ENCODE results near the gene F13A1.

Gene F13A1

DNA sequence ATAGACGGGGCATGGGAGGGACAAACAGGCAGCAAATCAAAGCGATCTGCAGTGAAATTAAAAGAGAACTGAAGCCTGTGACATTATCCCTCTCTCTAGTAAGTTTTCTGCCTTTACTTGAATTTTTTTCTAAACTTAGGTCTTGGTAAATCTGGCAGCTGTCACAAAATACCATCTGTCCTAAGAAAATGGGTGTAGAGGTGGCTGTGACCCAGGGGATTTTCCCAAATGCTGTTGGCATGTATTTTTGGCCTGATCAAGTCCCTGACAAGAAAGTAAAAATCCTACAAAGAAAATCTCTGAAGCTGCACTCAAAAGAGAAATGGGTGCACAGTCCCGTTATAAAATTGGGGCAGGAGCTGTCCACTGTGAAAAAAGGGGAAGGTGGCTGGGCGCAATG, 30.2 kb upstream of the F13A1 start (continued):
- TF ChIP-seq, protein P1, sequence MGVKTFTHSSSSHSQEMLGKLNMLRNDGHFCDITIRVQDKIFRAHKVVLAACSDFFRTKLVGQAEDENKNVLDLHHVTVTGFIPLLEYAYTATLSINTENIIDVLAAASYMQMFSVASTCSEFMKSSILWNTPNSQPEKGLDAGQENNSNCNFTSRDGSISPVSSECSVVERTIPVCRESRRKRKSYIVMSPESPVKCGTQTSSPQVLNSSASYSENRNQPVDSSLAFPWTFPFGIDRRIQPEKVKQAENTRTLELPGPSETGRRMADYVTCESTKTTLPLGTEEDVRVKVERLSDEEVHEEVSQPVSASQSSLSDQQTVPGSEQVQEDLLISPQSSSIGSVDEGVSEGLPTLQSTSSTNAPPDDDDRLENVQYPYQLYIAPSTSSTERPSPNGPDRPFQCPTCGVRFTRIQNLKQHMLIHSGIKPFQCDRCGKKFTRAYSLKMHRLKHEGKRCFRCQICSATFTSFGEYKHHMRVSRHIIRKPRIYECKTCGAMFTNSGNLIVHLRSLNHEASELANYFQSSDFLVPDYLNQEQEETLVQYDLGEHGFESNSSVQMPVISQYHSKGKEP (tag by site-specific recombination; IDR thresholded peaks at IDR 0.05), result no peak
- TF ChIP-seq ZNF610 (tag by site-specific recombination; IDR thresholded peaks at IDR 0.05; ENCODE audit: borderline replicate concordance) (no peak), HOXD13 (CRISPR knock-in tag; IDR thresholded peaks at IDR 0.05; ENCODE audit: borderline replicate concordance) (no peak)

DNA sequence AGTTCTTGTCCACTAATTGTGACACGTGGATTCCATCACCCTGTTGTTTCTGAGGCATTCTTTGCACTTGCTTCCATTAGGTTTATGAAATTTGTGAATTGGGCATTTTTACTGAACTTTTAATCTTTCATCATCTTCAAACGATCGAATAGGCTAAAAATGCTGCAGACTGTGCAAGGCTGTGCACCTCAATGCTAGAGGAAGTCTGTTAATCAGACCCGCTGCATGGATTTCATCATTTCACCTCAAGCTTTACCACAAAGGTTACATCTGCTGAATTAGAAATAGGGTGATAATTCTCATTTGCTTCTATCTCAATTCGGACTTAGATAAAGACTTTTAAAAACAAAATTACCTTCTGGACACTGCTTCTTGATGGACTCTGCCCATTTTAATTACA, 27.8 kb upstream of the F13A1 start:
- no peaks in the 10 kb centered on the region for H3K9me3 ChIP-seq (ENCODE audit: control insufficient read depth, insufficient read depth, low read depth, low read length)
- H3K4me1 ChIP-seq (ENCODE audit: control insufficient read depth, insufficient read depth, low read length), result no peaks in the 10 kb centered on the region
- no peak overlapping the region for H3K27ac ChIP-seq (ENCODE audit: extremely low read depth, low read depth, low read length)
- no peaks in the 10 kb centered on the region for H3K36me3 ChIP-seq (ENCODE audit: control insufficient read depth in 2 of 2, insufficient read depth in 1 of 2, low read length in 2 of 2)
- ChIA-PET CTCF (no interaction called here), POLR2A (no interaction called here)
- TF ChIP-seq, protein P2, sequence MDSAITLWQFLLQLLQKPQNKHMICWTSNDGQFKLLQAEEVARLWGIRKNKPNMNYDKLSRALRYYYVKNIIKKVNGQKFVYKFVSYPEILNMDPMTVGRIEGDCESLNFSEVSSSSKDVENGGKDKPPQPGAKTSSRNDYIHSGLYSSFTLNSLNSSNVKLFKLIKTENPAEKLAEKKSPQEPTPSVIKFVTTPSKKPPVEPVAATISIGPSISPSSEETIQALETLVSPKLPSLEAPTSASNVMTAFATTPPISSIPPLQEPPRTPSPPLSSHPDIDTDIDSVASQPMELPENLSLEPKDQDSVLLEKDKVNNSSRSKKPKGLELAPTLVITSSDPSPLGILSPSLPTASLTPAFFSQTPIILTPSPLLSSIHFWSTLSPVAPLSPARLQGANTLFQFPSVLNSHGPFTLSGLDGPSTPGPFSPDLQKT (IDR thresholded peaks at IDR 0.05; ENCODE audit: borderline replicate concordance, low read depth, low read length), result no peak
- no peak for TF ChIP-seq ZNF16 (tag by site-specific recombination; IDR thresholded peaks at IDR 0.05; ENCODE audit: low read depth)
- no peak for TF ChIP-seq ZNF184 (tag by site-specific recombination; IDR thresholded peaks at IDR 0.05)
- TF ChIP-seq, protein P3, sequence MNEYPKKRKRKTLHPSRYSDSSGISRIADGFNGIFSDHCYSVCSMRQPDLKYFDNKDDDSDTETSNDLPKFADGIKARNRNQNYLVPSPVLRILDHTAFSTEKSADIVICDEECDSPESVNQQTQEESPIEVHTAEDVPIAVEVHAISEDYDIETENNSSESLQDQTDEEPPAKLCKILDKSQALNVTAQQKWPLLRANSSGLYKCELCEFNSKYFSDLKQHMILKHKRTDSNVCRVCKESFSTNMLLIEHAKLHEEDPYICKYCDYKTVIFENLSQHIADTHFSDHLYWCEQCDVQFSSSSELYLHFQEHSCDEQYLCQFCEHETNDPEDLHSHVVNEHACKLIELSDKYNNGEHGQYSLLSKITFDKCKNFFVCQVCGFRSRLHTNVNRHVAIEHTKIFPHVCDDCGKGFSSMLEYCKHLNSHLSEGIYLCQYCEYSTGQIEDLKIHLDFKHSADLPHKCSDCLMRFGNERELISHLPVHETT (tag by site-specific recombination; IDR thresholded peaks at IDR 0.05), result no peak
- TF ChIP-seq KLF1 (tag by site-specific recombination; IDR thresholded peaks at IDR 0.05), result no peak
- TF ChIP-seq ZNF747 (tag by site-specific recombination; IDR thresholded peaks at IDR 0.05), result no peak
- no peak for TF ChIP-seq ZNF664 (tag by site-specific recombination; IDR thresholded peaks at IDR 0.05)
- no peak for TF ChIP-seq IKZF3 (tag by site-specific recombination; IDR thresholded peaks at IDR 0.05)
- no peak for TF ChIP-seq SP7 (tag by site-specific recombination; IDR thresholded peaks at IDR 0.05)
- TF ChIP-seq ZNF423 (tag by site-specific recombination; IDR thresholded peaks at IDR 0.05), result no peak
- TF ChIP-seq SP3 (tag by site-specific recombination; IDR thresholded peaks at IDR 0.05), result no peak
- TF ChIP-seq ZNF416 (tag by site-specific recombination; IDR thresholded peaks at IDR 0.05), result no peak
- TF ChIP-seq, protein P4, sequence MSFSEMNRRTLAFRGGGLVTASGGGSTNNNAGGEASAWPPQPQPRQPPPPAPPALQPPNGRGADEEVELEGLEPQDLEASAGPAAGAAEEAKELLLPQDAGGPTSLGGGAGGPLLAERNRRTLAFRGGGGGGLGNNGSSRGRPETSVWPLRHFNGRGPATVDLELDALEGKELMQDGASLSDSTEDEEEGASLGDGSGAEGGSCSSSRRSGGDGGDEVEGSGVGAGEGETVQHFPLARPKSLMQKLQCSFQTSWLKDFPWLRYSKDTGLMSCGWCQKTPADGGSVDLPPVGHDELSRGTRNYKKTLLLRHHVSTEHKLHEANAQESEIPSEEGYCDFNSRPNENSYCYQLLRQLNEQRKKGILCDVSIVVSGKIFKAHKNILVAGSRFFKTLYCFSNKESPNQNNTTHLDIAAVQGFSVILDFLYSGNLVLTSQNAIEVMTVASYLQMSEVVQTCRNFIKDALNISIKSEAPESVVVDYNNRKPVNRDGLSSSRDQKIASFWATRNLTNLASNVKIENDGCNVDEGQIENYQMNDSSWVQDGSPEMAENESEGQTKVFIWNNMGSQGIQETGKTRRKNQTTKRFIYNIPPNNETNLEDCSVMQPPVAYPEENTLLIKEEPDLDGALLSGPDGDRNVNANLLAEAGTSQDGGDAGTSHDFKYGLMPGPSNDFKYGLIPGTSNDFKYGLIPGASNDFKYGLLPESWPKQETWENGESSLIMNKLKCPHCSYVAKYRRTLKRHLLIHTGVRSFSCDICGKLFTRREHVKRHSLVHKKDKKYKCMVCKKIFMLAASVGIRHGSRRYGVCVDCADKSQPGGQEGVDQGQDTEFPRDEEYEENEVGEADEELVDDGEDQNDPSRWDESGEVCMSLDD (tag by site-specific recombination; IDR thresholded peaks at IDR 0.05), result no peak
- TF ChIP-seq ZBTB48 (tag by site-specific recombination; IDR thresholded peaks at IDR 0.05), result no peak
- no peak for TF ChIP-seq ZNF473 (tag by site-specific recombination; IDR thresholded peaks at IDR 0.05)
- no peak overlapping the region for H3K4me3 ChIP-seq (ENCODE audit: low read depth, low read length)
